ENCODE data around the gene CDC14A. TPM values are rescaled to one million over a fixed set of nuclear protein-coding genes. Genes with fewer than 3 reads are reported as not detected.
"Not testable (repeated sequence)": the region's sequence is repeated elsewhere in the genome, so short reads cannot be mapped to it uniquely, and the experiment has no call there.

The CDC14A gene
- total RNA-seq, 2 experiments from 2014 or later, result 4.9 to 7.2 TPM

- H3K4me1 ChIP-seq (ENCODE audit: insufficient read depth, low read length, poor library complexity, severe bottlenecking), result peaks cover 12% of the 10 kb centered on the region
- peak overlapping the region; percentile 49 for H3K4me2 ChIP-seq (ENCODE audit: low read length)
- H3K36me3 ChIP-seq (ENCODE audit: insufficient read depth, low read length), result no peaks in the 10 kb centered on the region
- H3K9me3 ChIP-seq (ENCODE audit: low read length), result peaks cover 8% of the 10 kb centered on the region; the same call in 1 of the 2 replicates
- peak overlapping the region; percentile 70 for H2AFZ ChIP-seq (ENCODE audit: low read length)
- intact Hi-C loops (cut with micrococcal nuclease; ENCODE audit: unreplicated experiment), result no loop called here
- no TSS peak for BruUV-seq (replicated peaks)
- TF ChIP-seq CTCF (conservative IDR thresholded peaks at IDR 0.05; ENCODE audit: low read length) (no peak), EZH2phosphoT487 (IDR thresholded peaks at IDR 0.05; ENCODE audit: borderline replicate concordance, low read depth, low read length) (no peak)
- peak; percentile 55 for DNase-seq (ENCODE audit: low spot score)
- H4K20me1 ChIP-seq (ENCODE audit: insufficient read depth, low read length), result no peaks in the 10 kb centered on the region
- H3K9me2 ChIP-seq (ENCODE audit: insufficient read depth, low read length), result no peaks in the 10 kb centered on the region
- peak overlapping the region; percentile 8 for H3K27ac ChIP-seq (ENCODE audit: low read depth, low read length, poor library complexity, severe bottlenecking)
- CTCF ChIA-PET (ENCODE audit: unreplicated experiment), result interaction anchor here (1.1 kb wide), 1 partner anchor 44 kb away, joined by 3 read pairs; no protein-coding TSS in a partner anchor
- POLR2A ChIA-PET, result interaction anchor here (0.5 to 0.6 kb wide), 3 partner anchors 32 to 294 kb away, joined by 3 read pairs; no protein-coding TSS in a partner anchor
- H3K4me3 ChIP-seq (ENCODE audit: low read depth, low read length, poor library complexity, severe bottlenecking), result no peak overlapping the region
- H3K79me2 ChIP-seq (ENCODE audit: insufficient read depth, low read depth, low read length), result no peaks in the 10 kb centered on the region
Observed at GRCh38 chr1:100400404-100400803, 48.1 kb downstream of the CDC14A start.

GRCh38 chr1:100404821-100405220 lies 52.5 kb downstream of the CDC14A start:
- CTCF ChIA-PET (ENCODE audit: unreplicated experiment), result interaction anchor here (0.5 kb wide), 1 partner anchor 117 kb away, joined by 4 read pairs; no protein-coding TSS in a partner anchor
- peaks cover 11% of the 10 kb centered on the region for H3K4me1 ChIP-seq (ENCODE audit: insufficient read depth, low read length, poor library complexity, severe bottlenecking)
- H4K20me1 ChIP-seq (ENCODE audit: insufficient read depth, low read length), result no peaks in the 10 kb centered on the region
- no peak overlapping the region for H2AFZ ChIP-seq (ENCODE audit: low read length)
- H3K27ac ChIP-seq (ENCODE audit: low read depth, low read length, poor library complexity, severe bottlenecking), result no peak overlapping the region
- DNase-seq (ENCODE audit: low spot score), result no peak
- peaks cover 8% of the 10 kb centered on the region; the same call in 1 of the 2 replicates for H3K9me3 ChIP-seq (ENCODE audit: low read length)
- BruUV-seq (replicated peaks), result no TSS peak
- POLR2A ChIA-PET, result interaction anchor here (0.6 to 1.3 kb wide), 4 partner anchors 8 to 41 kb away, joined by 3 to 7 read pairs (median 4); no protein-coding TSS in a partner anchor
- H3K4me2 ChIP-seq (ENCODE audit: low read length), result no peak overlapping the region
- no peaks in the 10 kb centered on the region for H3K9me2 ChIP-seq (ENCODE audit: insufficient read depth, low read length)
- H3K4me3 ChIP-seq (ENCODE audit: low read depth, low read length, poor library complexity, severe bottlenecking), result no peak overlapping the region
- intact Hi-C loops (cut with micrococcal nuclease; ENCODE audit: unreplicated experiment), result no loop called here
- TF ChIP-seq EZH2phosphoT487 (IDR thresholded peaks at IDR 0.05; ENCODE audit: borderline replicate concordance, low read depth, low read length) (no peak), CTCF (conservative IDR thresholded peaks at IDR 0.05; ENCODE audit: low read length) (no peak)
- H3K79me2 ChIP-seq (ENCODE audit: insufficient read depth, low read depth, low read length), result no peaks in the 10 kb centered on the region
- H3K36me3 ChIP-seq (ENCODE audit: insufficient read depth, low read length), result no peaks in the 10 kb centered on the region

- CTCF ChIA-PET (ENCODE audit: unreplicated experiment); H3K36me3 ChIP-seq (ENCODE audit: insufficient read depth, low read length); H3K4me2 ChIP-seq (ENCODE audit: low read length); H3K79me2 ChIP-seq (ENCODE audit: insufficient read depth, low read depth, low read length); BruUV-seq (replicated peaks); H3K9me2 ChIP-seq (ENCODE audit: insufficient read depth, low read length); H3K27ac ChIP-seq (ENCODE audit: low read depth, low read length, poor library complexity, severe bottlenecking); H3K4me3 ChIP-seq (ENCODE audit: low read depth, low read length, poor library complexity, severe bottlenecking); H3K4me1 ChIP-seq (ENCODE audit: insufficient read depth, low read length, poor library complexity, severe bottlenecking); H3K9me3 ChIP-seq (ENCODE audit: low read length); H2AFZ ChIP-seq (ENCODE audit: low read length); intact Hi-C loops (cut with micrococcal nuclease; ENCODE audit: unreplicated experiment); DNase-seq (ENCODE audit: low spot score); H4K20me1 ChIP-seq (ENCODE audit: insufficient read depth, low read length): not testable (repeated sequence)
- POLR2A ChIA-PET, result interaction anchor here (1.2 to 1.3 kb wide), 3 partner anchors 11 to 22 kb away, joined by 3 to 4 read pairs (median 3); no protein-coding TSS in a partner anchor
Observed at GRCh38 chr1:100405902-100406301, 53.6 kb downstream of the CDC14A start.

GRCh38 chr1:100407390-100407789 lies 55.1 kb downstream of the CDC14A start:
- H3K27ac ChIP-seq (ENCODE audit: low read depth, low read length, poor library complexity, severe bottlenecking); BruUV-seq (replicated peaks); H4K20me1 ChIP-seq (ENCODE audit: insufficient read depth, low read length); H3K9me2 ChIP-seq (ENCODE audit: insufficient read depth, low read length); H2AFZ ChIP-seq (ENCODE audit: low read length); POLR2A ChIA-PET; H3K36me3 ChIP-seq (ENCODE audit: insufficient read depth, low read length); H3K79me2 ChIP-seq (ENCODE audit: insufficient read depth, low read depth, low read length); H3K4me1 ChIP-seq (ENCODE audit: insufficient read depth, low read length, poor library complexity, severe bottlenecking); CTCF ChIA-PET (ENCODE audit: unreplicated experiment); H3K9me3 ChIP-seq (ENCODE audit: low read length); intact Hi-C loops (cut with micrococcal nuclease; ENCODE audit: unreplicated experiment); H3K4me3 ChIP-seq (ENCODE audit: low read depth, low read length, poor library complexity, severe bottlenecking); DNase-seq (ENCODE audit: low spot score); H3K4me2 ChIP-seq (ENCODE audit: low read length): not testable (repeated sequence)
